CD1c-positive myeloid dendritic cell (primary cell): ENCODE results near the gene HES5.

ENCODE experiments used
- DNase-seq: peaks from one replicate; pipeline ENCODE4 v3.0.0-alpha.2; 2016; ENCODE audit errors: extremely low spot score

HES5 gene

GRCh38 chr1:2501041-2501819, 28.8 kb downstream of the HES5 start:
- no peak for DNase-seq

GRCh38 chr1:2499986-2500596, 30.0 kb downstream of the HES5 start:
- DNase-seq = no peak

- no peak for DNase-seq
Observed at GRCh38 chr1:2499260-2499659, 30.8 kb downstream of the HES5 start.

GRCh38 chr1:2498648-2499047, 31.4 kb downstream of the HES5 start:
- DNase-seq = no peak

- DNase-seq = no peak
Observed at GRCh38 chr1:2497891-2498290, 32.2 kb downstream of the HES5 start.

- DNase-seq = no peak
Observed at GRCh38 chr1:2496746-2497145, 33.3 kb downstream of the HES5 start.

GRCh38 chr1:2496087-2496622, 33.9 kb downstream of the HES5 start:
- no peak for DNase-seq

GRCh38 chr1:2495546-2495945, 34.5 kb downstream of the HES5 start:
- no peak for DNase-seq

GRCh38 chr1:2495026-2495425, 35.0 kb downstream of the HES5 start:
- no peak for DNase-seq

GRCh38 chr1:2494323-2494693, 35.8 kb downstream of the HES5 start:
- no peak for DNase-seq

- DNase-seq = no peak
Observed at GRCh38 chr1:2493691-2494322, 36.3 kb downstream of the HES5 start.

- DNase-seq = no peak
Observed at GRCh38 chr1:2493218-2493617, 36.8 kb downstream of the HES5 start.

GRCh38 chr1:2492091-2492490, 38.0 kb downstream of the HES5 start:
- no peak for DNase-seq

GRCh38 chr1:2489615-2490014, 40.4 kb downstream of the HES5 start:
- no peak for DNase-seq

- DNase-seq = no peak
Observed at GRCh38 chr1:2488688-2489087, 41.4 kb downstream of the HES5 start.

GRCh38 chr1:2486558-2486957, 43.5 kb downstream of the HES5 start:
- DNase-seq = no peak

GRCh38 chr1:2486041-2486440, 44.0 kb downstream of the HES5 start:
- no peak for DNase-seq

- DNase-seq = no peak
Observed at GRCh38 chr1:2483970-2484369, 46.1 kb downstream of the HES5 start.

- no peak for DNase-seq
Observed at GRCh38 chr1:2483026-2483425, 47.0 kb downstream of the HES5 start.

- no peak for DNase-seq
Observed at GRCh38 chr1:2482588-2482987, 47.5 kb downstream of the HES5 start.

- DNase-seq = no peak
Observed at GRCh38 chr1:2481885-2482284, 48.2 kb downstream of the HES5 start.

- no peak for DNase-seq
Observed at GRCh38 chr1:2480986-2481364, 49.1 kb downstream of the HES5 start.
